Neural progenitor cell (in vitro differentiated cells): ENCODE measurements around the gene CEBPA. TPM values are rescaled to one million over a fixed set of nuclear protein-coding genes. Genes with fewer than 3 reads are reported as not detected.
"Not testable (repeated sequence)": the region's sequence is repeated elsewhere in the genome, so short reads cannot be mapped to it uniquely, and the experiment has no call there.

Source experiments
- DNase-seq: peaks from one replicate; pipeline ENCODE4 v3.0.0-alpha.2; 2016; ENCODE audit warnings: low spot score
- H2AFZ ChIP-seq: fragments of 200-600 bp; sonication (generic); replicated peaks from 2 replicates; pipeline ENCODE4 v1.6.1; 2016; ENCODE audit warnings: antibody characterized with exemption
- H3F3A ChIP-seq: fragments of 200-600 bp; sonication (generic); 2 replicates; pipeline ENCODE4 v1.6.1; 2016; ENCODE audit warnings: antibody characterized with exemption, low read depth
- H3K27ac ChIP-seq: fragments of 200-600 bp; sonication (generic); 2 replicates; pipeline ENCODE4 v1.5.1; 2016; ENCODE audit warnings: mild to moderate bottlenecking
- H3K27me3 ChIP-seq: fragments of 200-600 bp; sonication (generic); 2 replicates; pipeline ENCODE4 v1.6.1; 2016; ENCODE audit warnings: mild to moderate bottlenecking, moderate library complexity
- H3K36me3 ChIP-seq: fragments of 200-600 bp; sonication (generic); 2 replicates; pipeline ENCODE4 v1.5.1; 2016
- H3K4me1 ChIP-seq: fragments of 200-600 bp; sonication (generic); 2 replicates; pipeline ENCODE4 v1.6.1; 2016; ENCODE audit warnings: mixed run types
- H3K4me2 ChIP-seq: fragments of 200-600 bp; sonication (generic); 2 replicates; pipeline ENCODE4 v1.6.1; 2016
- H3K4me3 ChIP-seq: fragments of 200-600 bp; sonication (generic); 2 replicates; pipeline ENCODE4 v1.5.1; 2016
- H3K79me2 ChIP-seq: fragments of 200-600 bp; sonication (generic); 2 replicates; pipeline ENCODE4 v1.6.1; 2016; ENCODE audit warnings: low read depth
- H3K9ac ChIP-seq: fragments of 200-600 bp; sonication (generic); 2 replicates; pipeline ENCODE4 v1.6.1; 2016
- H3K9me3 ChIP-seq: fragments of 200-600 bp; sonication (generic); 2 replicates; pipeline ENCODE4 v1.5.1; 2016; ENCODE audit warnings: low read depth
- H4K20me1 ChIP-seq: fragments of 200-600 bp; sonication (generic); 2 replicates; pipeline ENCODE4 v1.6.1; 2016; ENCODE audit warnings: low read depth
- H3K27ac Mint-ChIP-seq: 3 replicates; pipeline ENCODE4 v1.8.0; 2021; ENCODE audit warnings: mixed read lengths
- H3K27me3 Mint-ChIP-seq: 2 replicates; pipeline ENCODE4 v1.8.0; 2022; ENCODE audit warnings: low read depth, mild to moderate bottlenecking, inconsistent platforms, moderate library complexity, mixed read lengths; ENCODE audit not compliant: insufficient read depth
- H3K36me3 Mint-ChIP-seq: 3 replicates; pipeline ENCODE4 v1.8.0; 2021; ENCODE audit warnings: mixed read lengths
- H3K4me1 Mint-ChIP-seq: 3 replicates; pipeline ENCODE4 v1.8.0; 2021; ENCODE audit warnings: mixed read lengths
- H3K4me3 Mint-ChIP-seq: 3 replicates; pipeline ENCODE4 v1.8.0; 2021; ENCODE audit warnings: mild to moderate bottlenecking, moderate library complexity, mixed read lengths
- H3K9me3 Mint-ChIP-seq: 3 replicates; pipeline ENCODE4 v1.8.0; 2020; ENCODE audit warnings: mixed read lengths
- EZH2 ChIP-seq: fragments of 200-600 bp; sonication (generic); IDR thresholded peaks from 2 replicates; pipeline ENCODE4 v1.6.1; 2017; ENCODE audit warnings: antibody characterized with exemption, mild to moderate bottlenecking, moderate library complexity
- EZH2phosphoT487 ChIP-seq: fragments of 200-600 bp; sonication (generic); IDR thresholded peaks from 2 replicates; pipeline ENCODE4 v1.6.1; 2017; ENCODE audit warnings: antibody characterized with exemption
- total RNA-seq: library from RNA; depleted of rRNA; stranded (reverse); fragments of >200 nt; gene quantifications from 2 replicates; pipeline ENCODE4 v1.2.3, GENCODE V29; 2015; ENCODE audit warnings: low replicate concordance
- TF ChIP-seq, protein P1 (sequence below): fragments of 200-600 bp; sonication (generic); IDR thresholded peaks from 2 replicates; pipeline ENCODE4 v1.5.1; 2017; ENCODE audit warnings: antibody characterized with exemption, mild to moderate bottlenecking

CEBPA gene
- total RNA-seq, 1 donor from 2014 or later: 0.71 TPM

DNA sequence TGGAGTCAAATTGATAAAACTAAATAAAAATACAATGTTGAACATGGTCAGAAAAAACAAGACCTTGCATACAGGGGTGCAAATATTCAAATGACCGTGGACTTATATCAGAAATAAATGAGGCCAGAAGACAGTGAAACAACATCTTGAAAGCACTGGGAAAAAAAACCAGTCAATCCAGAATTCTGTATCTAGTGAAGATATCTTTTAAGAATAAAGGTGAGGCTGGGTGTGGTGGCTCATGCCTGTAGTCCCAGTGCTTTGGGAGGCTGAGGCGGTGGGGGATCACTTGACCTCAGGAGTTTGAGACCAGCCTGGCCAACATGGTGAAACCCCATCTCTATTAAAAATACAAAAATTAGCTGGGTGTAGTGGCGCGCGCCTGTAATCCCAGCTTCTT is 15.2 kb upstream of the CEBPA start:
- no peak for DNase-seq
- Histone ChIP-seq H3K9me3 (peaks cover 9% of the 10 kb centered on the region), H3K4me3 (no peak overlapping the region), H3K9ac (no peak overlapping the region), H2AFZ (no peak overlapping the region), H3K27me3 (no peaks in the 10 kb centered on the region), H3K79me2 (no peaks in the 10 kb centered on the region), H4K20me1 (no peaks in the 10 kb centered on the region), H3K36me3 (no peaks in the 10 kb centered on the region), H3K4me1 (no peaks in the 10 kb centered on the region), H3F3A (no peaks in the 10 kb centered on the region), H3K4me2 (no peak overlapping the region), H3K27ac (no peak overlapping the region)
- Mint-ChIP-seq H3K4me1 (peaks cover 2% of the 10 kb centered on the region), H3K27me3 (peaks cover 2% of the 10 kb centered on the region), H3K36me3 (no peaks in the 10 kb centered on the region), H3K9me3 (peaks cover 15% of the 10 kb centered on the region), H3K27ac (no peak overlapping the region), H3K4me3 (no peak overlapping the region)
- TF ChIP-seq, protein P1, sequence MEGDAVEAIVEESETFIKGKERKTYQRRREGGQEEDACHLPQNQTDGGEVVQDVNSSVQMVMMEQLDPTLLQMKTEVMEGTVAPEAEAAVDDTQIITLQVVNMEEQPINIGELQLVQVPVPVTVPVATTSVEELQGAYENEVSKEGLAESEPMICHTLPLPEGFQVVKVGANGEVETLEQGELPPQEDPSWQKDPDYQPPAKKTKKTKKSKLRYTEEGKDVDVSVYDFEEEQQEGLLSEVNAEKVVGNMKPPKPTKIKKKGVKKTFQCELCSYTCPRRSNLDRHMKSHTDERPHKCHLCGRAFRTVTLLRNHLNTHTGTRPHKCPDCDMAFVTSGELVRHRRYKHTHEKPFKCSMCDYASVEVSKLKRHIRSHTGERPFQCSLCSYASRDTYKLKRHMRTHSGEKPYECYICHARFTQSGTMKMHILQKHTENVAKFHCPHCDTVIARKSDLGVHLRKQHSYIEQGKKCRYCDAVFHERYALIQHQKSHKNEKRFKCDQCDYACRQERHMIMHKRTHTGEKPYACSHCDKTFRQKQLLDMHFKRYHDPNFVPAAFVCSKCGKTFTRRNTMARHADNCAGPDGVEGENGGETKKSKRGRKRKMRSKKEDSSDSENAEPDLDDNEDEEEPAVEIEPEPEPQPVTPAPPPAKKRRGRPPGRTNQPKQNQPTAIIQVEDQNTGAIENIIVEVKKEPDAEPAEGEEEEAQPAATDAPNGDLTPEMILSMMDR: no peak
- TF ChIP-seq EZH2phosphoT487: no peak
- TF ChIP-seq EZH2: no peak

DNA sequence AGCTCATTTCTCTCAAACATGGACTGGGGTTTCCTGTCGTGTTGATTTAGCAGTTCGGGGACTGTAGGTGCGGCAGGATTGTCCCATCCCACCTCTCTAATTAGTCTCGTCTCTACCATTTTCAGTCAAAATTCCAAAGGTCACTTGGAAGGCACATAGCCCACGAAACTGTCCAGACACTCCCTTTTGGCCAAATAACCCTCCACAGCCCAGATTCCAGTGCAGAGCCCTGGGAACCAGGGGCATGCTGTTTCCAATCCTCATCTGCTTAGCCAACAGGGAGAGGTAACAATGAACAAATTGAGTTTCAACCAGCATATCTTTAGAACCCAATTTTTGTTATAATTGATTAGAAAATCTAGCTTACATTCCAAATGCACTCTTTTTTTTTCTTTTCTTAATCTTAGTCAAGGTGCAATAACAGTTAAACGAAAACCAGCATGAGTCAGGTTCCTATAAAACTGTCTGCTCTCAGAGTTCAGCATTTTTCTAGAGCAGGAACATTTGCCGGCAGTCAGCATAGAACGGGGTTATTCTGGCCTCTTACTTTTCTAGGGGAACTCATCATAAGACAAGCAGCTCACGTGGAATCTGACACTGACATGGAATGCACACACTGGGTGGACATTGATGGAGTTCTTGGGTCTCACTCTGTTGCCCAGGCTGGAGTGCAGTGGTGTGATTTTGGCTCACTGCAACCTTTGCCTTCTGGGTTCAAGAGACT is 14.4 kb upstream of the CEBPA start:
- H2AFZ ChIP-seq: no peak overlapping the region
- peaks cover 2% of the 10 kb centered on the region for H3K27me3 Mint-ChIP-seq
- no peak for DNase-seq
- peaks cover 4% of the 10 kb centered on the region for H3K9me3 ChIP-seq
- H3F3A ChIP-seq: no peaks in the 10 kb centered on the region
- no peak overlapping the region for H3K4me3 ChIP-seq
- H3K79me2 ChIP-seq: no peaks in the 10 kb centered on the region
- H3K4me2 ChIP-seq: no peak overlapping the region
- peaks cover 2% of the 10 kb centered on the region for H3K4me1 Mint-ChIP-seq
- peaks cover 13% of the 10 kb centered on the region for H3K9me3 Mint-ChIP-seq
- no peak overlapping the region for H3K9ac ChIP-seq
- H3K4me1 ChIP-seq: no peaks in the 10 kb centered on the region
- H3K36me3 ChIP-seq: no peaks in the 10 kb centered on the region
- H3K4me3 Mint-ChIP-seq: no peak overlapping the region
- no peaks in the 10 kb centered on the region for H3K36me3 Mint-ChIP-seq
- TF ChIP-seq, protein P1: no peak
- no peak for TF ChIP-seq EZH2phosphoT487
- no peak for TF ChIP-seq EZH2
- H3K27ac Mint-ChIP-seq: no peak overlapping the region
- no peaks in the 10 kb centered on the region for H4K20me1 ChIP-seq
- no peaks in the 10 kb centered on the region for H3K27me3 ChIP-seq
- no peak overlapping the region for H3K27ac ChIP-seq

DNA sequence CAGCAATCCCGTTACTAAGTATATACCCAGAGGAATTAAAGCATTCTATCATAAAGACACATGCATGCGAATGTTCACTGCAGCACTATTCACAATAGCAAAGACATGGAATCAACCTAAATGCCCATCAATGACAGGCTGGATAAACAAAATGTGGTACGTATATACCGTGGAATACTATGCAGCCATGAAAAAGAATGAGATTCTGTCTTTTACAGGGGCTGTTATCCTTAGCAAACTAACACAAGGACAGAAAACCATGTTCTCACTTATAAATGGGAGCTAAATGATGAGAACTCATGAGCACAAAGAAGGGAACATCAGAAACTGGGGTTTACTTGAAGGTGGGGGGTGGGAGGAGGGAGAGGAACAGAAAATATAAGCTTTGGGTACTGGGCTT is 10.5 kb upstream of the CEBPA start:
- not testable (repeated sequence) for H3K9me3 Mint-ChIP-seq, H3F3A ChIP-seq, H3K9me3 ChIP-seq, H3K27me3 ChIP-seq, H3K9ac ChIP-seq, H2AFZ ChIP-seq, H3K27ac Mint-ChIP-seq, H3K36me3 ChIP-seq, H3K4me3 ChIP-seq, H3K4me3 Mint-ChIP-seq, H3K4me1 ChIP-seq, H3K27ac ChIP-seq, H3K27me3 Mint-ChIP-seq, DNase-seq, H4K20me1 ChIP-seq, H3K36me3 Mint-ChIP-seq, H3K79me2 ChIP-seq, H3K4me1 Mint-ChIP-seq, H3K4me2 ChIP-seq

DNA sequence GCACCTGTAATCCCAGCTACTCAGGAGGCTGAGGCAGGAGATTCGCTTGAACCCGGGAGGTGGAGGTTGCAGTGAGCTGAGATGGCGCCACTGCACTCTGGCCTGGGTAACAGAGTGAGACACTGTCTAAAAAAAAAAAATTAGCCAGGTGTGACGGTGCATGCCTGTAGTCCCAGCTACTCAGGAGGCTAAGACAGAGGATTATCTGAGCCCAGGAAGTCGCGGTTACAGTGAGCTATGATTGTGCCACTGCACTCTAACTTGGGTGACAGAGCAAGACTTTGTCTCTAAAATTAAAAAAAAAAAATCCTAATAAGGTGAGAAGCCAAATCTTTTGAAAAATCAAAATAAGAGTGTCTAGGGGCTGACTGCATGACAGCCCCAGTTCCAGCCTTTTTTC is 9.7 kb upstream of the CEBPA start:
- Histone ChIP-seq H3K4me1 (peaks cover 4% of the 10 kb centered on the region), H3K27me3 (no peaks in the 10 kb centered on the region), H2AFZ (no peak overlapping the region), H3K79me2 (no peaks in the 10 kb centered on the region), H3K9ac (no peak overlapping the region), H3K36me3 (no peaks in the 10 kb centered on the region), H3K27ac (no peak overlapping the region), H4K20me1 (no peaks in the 10 kb centered on the region), H3K4me3 (no peak overlapping the region), H3K4me2 (no peak overlapping the region), H3K9me3 (no peaks in the 10 kb centered on the region), H3F3A (no peaks in the 10 kb centered on the region)
- Mint-ChIP-seq H3K27ac (no peak overlapping the region), H3K4me1 (peaks cover 2% of the 10 kb centered on the region), H3K27me3 (peaks cover 8% of the 10 kb centered on the region), H3K36me3 (no peaks in the 10 kb centered on the region), H3K4me3 (no peak overlapping the region), H3K9me3 (no peaks in the 10 kb centered on the region)
- DNase-seq: no peak
- no peak for TF ChIP-seq EZH2phosphoT487
- no peak for TF ChIP-seq EZH2
- TF ChIP-seq, protein P1: no peak
